GM18951 (cell line): ENCODE results near the gene TCF7L2.

ENCODE experiments used
- POLR2A ChIP-seq: IDR thresholded peaks from 4 replicates; pipeline ENCODE4 v1.6.1; 2011; ENCODE audit warnings: mild to moderate bottlenecking; ENCODE audit not compliant: insufficient read length, insufficient read depth; ENCODE audit errors: extremely low read depth
- in situ Hi-C: fragments of 300-500 bp; cut with MboI; formaldehyde crosslinking; loops from one replicate; pipeline ENCODE4 v1.12.0; 2022; ENCODE audit warnings: low sequenced_read_pairs, mixed read lengths, inconsistent platforms; ENCODE audit not compliant: unreplicated experiment

The TCF7L2 gene

GRCh38 chr10:113030453-113030852 lies 80.4 kb downstream of the TCF7L2 start:
- in situ Hi-C loops: no loop called here
- no peak for TF ChIP-seq POLR2A

- no peak for TF ChIP-seq POLR2A
- in situ Hi-C loops: no loop called here
These were observed 81.1 kb downstream of the TCF7L2 start for GRCh38 chr10:113031147-113031546.

- in situ Hi-C loops: no loop called here
- no peak for TF ChIP-seq POLR2A
These were observed 83.9 kb downstream of the TCF7L2 start for GRCh38 chr10:113033991-113034390.

- TF ChIP-seq POLR2A: no peak
- in situ Hi-C loops: no loop called here
These were observed 85.8 kb downstream of the TCF7L2 start for GRCh38 chr10:113035732-113036312.

- TF ChIP-seq POLR2A: no peak
- in situ Hi-C loops: no loop called here
These were observed 86.6 kb downstream of the TCF7L2 start for GRCh38 chr10:113036619-113037018.

GRCh38 chr10:113037218-113037617 lies 87.2 kb downstream of the TCF7L2 start:
- TF ChIP-seq POLR2A: no peak
- in situ Hi-C loops: no loop called here

GRCh38 chr10:113038183-113038582 lies 88.1 kb downstream of the TCF7L2 start:
- no peak for TF ChIP-seq POLR2A
- in situ Hi-C loops: no loop called here

GRCh38 chr10:113038985-113039384 lies 88.9 kb downstream of the TCF7L2 start:
- no peak for TF ChIP-seq POLR2A
- in situ Hi-C loops: no loop called here

GRCh38 chr10:113041324-113041723 lies 91.3 kb downstream of the TCF7L2 start:
- in situ Hi-C loops: no loop called here
- no peak for TF ChIP-seq POLR2A

GRCh38 chr10:113041841-113042750 lies 92.0 kb downstream of the TCF7L2 start:
- no peak for TF ChIP-seq POLR2A
- in situ Hi-C loops: no loop called here

- TF ChIP-seq POLR2A: no peak
- in situ Hi-C loops: no loop called here
These were observed 92.8 kb downstream of the TCF7L2 start for GRCh38 chr10:113042868-113043267.

- TF ChIP-seq POLR2A: no peak
- in situ Hi-C loops: no loop called here
These were observed 94.1 kb downstream of the TCF7L2 start for GRCh38 chr10:113044016-113044755.
